Measurements from ENCODE around the gene QSOX2.

DNA sequence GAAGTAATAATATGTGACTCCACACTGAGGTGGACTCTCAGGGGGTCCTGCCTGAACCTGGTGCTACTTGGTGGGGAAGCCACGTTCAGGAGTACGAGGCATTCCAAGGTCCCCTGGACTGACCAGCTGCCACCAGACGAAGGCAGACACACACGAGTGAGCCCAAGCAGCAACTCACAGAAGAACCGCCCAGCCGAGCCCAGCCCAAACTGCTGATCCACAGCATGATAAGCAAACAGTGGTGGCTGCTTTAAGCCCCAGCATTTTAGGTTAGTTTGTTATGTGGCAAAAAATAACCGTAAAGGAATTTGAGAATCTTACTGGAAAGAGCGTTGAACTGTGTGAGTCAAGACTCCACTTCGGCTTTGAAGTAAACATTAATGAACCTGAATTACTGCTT is 31.9 kb downstream of the QSOX2 start:
- no peak for TF ChIP-seq MEIS1 (CRISPR knock-in tag; IDR thresholded peaks at IDR 0.05; ENCODE audit: borderline replicate concordance)
- TF ChIP-seq, protein P1, sequence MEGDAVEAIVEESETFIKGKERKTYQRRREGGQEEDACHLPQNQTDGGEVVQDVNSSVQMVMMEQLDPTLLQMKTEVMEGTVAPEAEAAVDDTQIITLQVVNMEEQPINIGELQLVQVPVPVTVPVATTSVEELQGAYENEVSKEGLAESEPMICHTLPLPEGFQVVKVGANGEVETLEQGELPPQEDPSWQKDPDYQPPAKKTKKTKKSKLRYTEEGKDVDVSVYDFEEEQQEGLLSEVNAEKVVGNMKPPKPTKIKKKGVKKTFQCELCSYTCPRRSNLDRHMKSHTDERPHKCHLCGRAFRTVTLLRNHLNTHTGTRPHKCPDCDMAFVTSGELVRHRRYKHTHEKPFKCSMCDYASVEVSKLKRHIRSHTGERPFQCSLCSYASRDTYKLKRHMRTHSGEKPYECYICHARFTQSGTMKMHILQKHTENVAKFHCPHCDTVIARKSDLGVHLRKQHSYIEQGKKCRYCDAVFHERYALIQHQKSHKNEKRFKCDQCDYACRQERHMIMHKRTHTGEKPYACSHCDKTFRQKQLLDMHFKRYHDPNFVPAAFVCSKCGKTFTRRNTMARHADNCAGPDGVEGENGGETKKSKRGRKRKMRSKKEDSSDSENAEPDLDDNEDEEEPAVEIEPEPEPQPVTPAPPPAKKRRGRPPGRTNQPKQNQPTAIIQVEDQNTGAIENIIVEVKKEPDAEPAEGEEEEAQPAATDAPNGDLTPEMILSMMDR (tag by site-specific recombination; IDR thresholded peaks at IDR 0.05) = no peak
- TF ChIP-seq, protein P2, sequence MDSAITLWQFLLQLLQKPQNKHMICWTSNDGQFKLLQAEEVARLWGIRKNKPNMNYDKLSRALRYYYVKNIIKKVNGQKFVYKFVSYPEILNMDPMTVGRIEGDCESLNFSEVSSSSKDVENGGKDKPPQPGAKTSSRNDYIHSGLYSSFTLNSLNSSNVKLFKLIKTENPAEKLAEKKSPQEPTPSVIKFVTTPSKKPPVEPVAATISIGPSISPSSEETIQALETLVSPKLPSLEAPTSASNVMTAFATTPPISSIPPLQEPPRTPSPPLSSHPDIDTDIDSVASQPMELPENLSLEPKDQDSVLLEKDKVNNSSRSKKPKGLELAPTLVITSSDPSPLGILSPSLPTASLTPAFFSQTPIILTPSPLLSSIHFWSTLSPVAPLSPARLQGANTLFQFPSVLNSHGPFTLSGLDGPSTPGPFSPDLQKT (IDR thresholded peaks at IDR 0.05; ENCODE audit: borderline replicate concordance, low read depth, low read length) = no peak
- TF ChIP-seq ZSCAN16 (tag by site-specific recombination; IDR thresholded peaks at IDR 0.05) = no peak
- TF ChIP-seq ZNF426 (tag by site-specific recombination; IDR thresholded peaks at IDR 0.05) = no peak
- no peak for TF ChIP-seq ZNF335 (tag by site-specific recombination; conservative IDR thresholded peaks at IDR 0.05)
- TF ChIP-seq ZNF211 (tag by site-specific recombination; IDR thresholded peaks at IDR 0.05; ENCODE audit: low read depth) = no peak
- TF ChIP-seq ZNF223 (tag by site-specific recombination; IDR thresholded peaks at IDR 0.05) = no peak
- no peak for TF ChIP-seq ZBTB48 (tag by site-specific recombination; IDR thresholded peaks at IDR 0.05)
- TF ChIP-seq, protein P3, sequence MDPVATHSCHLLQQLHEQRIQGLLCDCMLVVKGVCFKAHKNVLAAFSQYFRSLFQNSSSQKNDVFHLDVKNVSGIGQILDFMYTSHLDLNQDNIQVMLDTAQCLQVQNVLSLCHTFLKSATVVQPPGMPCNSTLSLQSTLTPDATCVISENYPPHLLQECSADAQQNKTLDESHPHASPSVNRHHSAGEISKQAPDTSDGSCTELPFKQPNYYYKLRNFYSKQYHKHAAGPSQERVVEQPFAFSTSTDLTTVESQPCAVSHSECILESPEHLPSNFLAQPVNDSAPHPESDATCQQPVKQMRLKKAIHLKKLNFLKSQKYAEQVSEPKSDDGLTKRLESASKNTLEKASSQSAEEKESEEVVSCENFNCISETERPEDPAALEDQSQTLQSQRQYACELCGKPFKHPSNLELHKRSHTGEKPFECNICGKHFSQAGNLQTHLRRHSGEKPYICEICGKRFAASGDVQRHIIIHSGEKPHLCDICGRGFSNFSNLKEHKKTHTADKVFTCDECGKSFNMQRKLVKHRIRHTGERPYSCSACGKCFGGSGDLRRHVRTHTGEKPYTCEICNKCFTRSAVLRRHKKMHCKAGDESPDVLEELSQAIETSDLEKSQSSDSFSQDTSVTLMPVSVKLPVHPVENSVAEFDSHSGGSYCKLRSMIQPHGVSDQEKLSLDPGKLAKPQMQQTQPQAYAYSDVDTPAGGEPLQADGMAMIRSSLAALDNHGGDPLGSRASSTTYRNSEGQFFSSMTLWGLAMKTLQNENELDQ (tag by site-specific recombination; IDR thresholded peaks at IDR 0.05; ENCODE audit: low read depth) = no peak
- TF ChIP-seq ZNF350 (tag by site-specific recombination; IDR thresholded peaks at IDR 0.05) = no peak
- TF ChIP-seq ZNF830 (tag by site-specific recombination; IDR thresholded peaks at IDR 0.05; ENCODE audit: low read depth) = no peak
- TF ChIP-seq KLF16 (tag by site-specific recombination; IDR thresholded peaks at IDR 0.05) = no peak
- no peak for TF ChIP-seq EGR2 (tag by site-specific recombination; IDR thresholded peaks at IDR 0.05; ENCODE audit: low read depth)

All from HEK293 (cell line).